Activated CD4-positive, alpha-beta T cell treated with anti-CD3 and anti-CD28 coated beads, Interleukin-2, amount 50 U/mL, for 1 hour (primary cell): ENCODE results near the gene AUP1.
A peak's percentile ranks its signal among the peaks of the same experiment; 100 is the strongest.

Source experiments
- DNase-seq: peaks from one replicate; pipeline ENCODE4 v3.0.0-alpha.2; 2020

AUP1 gene

DNA sequence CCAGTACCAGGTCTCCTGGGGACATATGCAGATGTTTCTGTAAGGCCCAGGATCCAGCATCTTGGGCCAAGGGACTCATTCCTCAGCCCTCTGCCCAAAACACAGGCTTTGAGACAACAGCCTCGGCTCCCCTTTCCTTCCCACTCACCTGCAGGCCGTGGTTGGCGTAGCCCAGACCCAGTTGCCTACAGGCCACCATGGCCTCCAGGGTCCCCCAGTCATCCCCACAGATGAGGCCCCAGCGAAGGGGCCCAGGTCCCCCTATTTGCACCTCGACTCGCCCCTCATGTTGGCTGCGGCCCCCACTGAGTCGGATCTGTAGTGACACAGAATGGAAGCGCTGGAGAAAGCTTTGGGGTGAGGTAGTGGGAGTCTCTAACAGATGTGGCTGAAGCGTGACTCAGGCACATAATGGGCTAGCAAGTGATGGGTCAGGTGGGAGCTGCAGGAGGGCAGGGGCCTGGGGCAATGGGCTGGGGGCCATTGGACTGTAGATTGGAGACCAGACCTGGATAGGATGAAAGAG lies 6.0 kb upstream of the AUP1 start:
- DNase-seq = no peak

- DNase-seq = no peak
Measured at GRCh38 chr2:74534411-74534810, 4.9 kb upstream of the AUP1 start.

- no peak for DNase-seq
Measured at GRCh38 chr2:74533464-74533863, 4.0 kb upstream of the AUP1 start.

- DNase-seq = no peak
Measured at GRCh38 chr2:74532222-74532621, 2.7 kb upstream of the AUP1 start.

GRCh38 chr2:74531666-74532065 lies 2.2 kb upstream of the AUP1 start:
- no peak for DNase-seq

DNA sequence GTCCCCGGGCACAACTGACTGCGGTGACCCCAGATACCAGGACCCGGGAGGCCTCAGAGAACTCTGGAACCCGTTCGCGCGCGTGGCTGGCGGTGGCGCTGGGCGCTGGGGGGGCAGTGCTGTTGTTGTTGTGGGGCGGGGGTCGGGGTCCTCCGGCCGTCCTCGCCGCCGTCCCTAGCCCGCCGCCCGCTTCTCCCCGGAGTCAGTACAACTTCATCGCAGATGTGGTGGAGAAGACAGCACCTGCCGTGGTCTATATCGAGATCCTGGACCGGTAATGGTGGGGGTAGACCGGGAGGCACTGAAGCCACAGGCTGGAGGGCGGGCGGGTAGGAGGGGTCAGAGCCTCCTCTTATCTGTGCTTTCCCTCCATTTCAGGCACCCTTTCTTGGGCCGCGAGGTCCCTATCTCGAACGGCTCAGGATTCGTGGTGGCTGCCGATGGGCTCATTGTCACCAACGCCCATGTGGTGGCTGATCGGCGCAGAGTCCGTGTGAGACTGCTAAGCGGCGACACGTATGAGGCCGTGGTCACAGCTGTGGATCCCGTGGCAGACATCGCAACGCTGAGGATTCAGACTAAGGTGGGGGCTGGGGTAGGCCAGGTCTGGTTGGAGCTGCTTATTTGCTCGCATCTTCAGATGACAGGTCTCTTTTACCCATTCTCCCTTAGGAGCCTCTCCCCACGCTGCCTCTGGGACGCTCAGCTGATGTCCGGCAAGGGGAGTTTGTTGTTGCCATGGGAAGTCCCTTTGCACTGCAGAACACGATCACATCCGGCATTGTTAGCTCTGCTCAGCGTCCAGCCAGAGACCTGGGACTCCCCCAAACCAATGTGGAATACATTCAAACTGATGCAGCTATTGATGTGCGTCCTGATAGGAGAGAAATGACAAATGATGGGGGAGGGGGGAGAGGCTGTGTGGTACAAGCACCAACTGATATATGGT lies 1.0 kb upstream of the AUP1 start:
- peak; percentile 43 for DNase-seq

- DNase-seq = no peak
Measured at GRCh38 chr2:74528600-74529356, 728 bp downstream of the AUP1 start.

DNA sequence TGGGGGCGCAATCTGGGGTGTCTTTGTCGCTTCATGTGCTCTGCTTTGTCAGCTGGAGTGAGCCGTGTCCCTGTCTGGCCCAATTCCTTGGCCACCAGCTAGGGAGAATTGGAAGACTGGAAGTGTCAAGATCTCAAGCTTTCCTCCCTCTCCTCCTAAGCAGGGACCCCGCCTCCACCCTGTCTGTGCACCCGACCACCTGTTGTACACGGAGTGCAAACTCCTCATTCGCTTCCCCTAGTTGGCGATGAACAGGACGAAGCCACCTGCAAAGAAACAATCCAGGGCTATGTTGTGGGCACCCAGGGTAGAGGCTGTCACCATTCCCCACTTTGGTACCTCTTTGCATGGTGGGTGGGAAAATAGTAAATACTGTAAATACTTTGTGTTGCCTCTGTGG lies 1.8 kb downstream of the AUP1 start:
- DNase-seq = no peak

DNA sequence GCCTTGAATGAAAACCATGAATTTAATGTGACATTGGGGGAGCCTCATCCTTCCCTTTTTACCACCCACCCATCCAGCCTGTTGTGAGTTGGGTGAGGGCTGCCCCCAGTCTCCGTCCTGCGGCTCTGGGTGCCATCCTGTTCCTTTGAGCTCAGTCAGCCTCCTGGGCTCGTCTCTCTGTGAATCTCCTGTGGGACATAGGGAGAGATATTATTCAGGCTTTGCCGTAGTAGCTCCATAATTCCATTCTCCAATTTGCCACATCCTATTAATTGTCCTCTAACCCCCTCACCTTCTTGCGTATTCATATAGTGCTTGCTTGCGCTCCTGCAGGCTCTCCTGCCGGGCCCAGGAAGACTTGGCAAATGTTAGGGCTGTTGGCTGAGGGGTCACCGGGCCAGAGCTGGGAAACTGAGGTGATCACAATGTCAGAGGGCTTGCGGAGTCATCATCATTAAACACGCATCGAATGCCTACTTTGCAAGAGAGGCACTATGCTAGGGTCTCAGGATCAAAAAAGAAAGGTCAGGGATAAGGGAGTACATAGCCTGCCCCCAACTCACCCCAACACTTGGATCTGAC lies 2.8 kb downstream of the AUP1 start:
- no peak for DNase-seq

- DNase-seq = no peak
Measured at GRCh38 chr2:74525717-74526648, 3.5 kb downstream of the AUP1 start, which contains the start of gene DQX1. Gene DQX1, minus strand, starts transcription at chr2:74526231. Its CDS starts 502 bp downstream, at chr2:74525729.

- no peak for DNase-seq
Measured at GRCh38 chr2:74524955-74525716, 4.4 kb downstream of the AUP1 start.

DNA sequence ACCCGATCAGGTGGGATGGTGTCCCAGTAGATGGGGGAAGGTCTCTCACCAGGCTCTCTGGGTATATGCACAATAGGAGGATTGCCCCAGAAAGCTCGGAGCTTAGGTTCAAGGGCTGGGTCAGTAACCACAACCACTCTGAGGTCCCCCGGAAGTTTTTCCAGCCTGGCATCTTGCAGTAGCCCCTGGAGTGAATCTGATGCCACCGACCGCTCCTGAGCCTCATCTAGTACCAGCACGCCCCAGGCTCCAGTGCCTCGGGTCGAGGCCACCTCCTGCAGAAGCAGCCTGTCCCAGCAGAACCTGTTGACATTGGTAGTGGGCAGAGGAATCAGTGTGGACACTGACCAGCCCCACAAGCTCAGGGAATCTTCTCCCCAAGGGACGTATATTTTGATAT lies 5.5 kb downstream of the AUP1 start:
- no peak for DNase-seq

DNA sequence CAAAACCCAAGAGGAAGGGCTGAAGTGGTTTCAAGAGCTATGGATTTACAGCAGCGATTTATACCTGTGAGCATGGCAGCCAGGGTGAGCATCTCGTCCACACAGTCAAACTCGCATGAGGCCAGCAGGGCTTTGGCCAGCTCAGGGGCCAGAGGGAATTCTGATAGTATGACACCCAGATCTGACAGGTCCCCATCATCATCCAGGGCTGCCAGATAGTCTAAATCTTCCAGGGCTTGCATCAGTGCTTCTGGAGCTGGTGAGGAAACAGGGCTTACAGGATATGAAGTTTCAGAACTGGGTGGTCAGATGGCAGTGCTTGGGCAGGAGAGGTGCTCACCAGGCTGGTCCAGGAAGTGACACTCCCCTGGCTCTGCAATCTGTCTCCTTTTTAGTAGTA lies 7.0 kb downstream of the AUP1 start:
- DNase-seq = no peak

- no peak for DNase-seq
Measured at GRCh38 chr2:74516650-74517049, 12.9 kb downstream of the AUP1 start.

- peak; percentile 73 for DNase-seq
Measured at GRCh38 chr2:74515981-74516633, 13.4 kb downstream of the AUP1 start.

DNA sequence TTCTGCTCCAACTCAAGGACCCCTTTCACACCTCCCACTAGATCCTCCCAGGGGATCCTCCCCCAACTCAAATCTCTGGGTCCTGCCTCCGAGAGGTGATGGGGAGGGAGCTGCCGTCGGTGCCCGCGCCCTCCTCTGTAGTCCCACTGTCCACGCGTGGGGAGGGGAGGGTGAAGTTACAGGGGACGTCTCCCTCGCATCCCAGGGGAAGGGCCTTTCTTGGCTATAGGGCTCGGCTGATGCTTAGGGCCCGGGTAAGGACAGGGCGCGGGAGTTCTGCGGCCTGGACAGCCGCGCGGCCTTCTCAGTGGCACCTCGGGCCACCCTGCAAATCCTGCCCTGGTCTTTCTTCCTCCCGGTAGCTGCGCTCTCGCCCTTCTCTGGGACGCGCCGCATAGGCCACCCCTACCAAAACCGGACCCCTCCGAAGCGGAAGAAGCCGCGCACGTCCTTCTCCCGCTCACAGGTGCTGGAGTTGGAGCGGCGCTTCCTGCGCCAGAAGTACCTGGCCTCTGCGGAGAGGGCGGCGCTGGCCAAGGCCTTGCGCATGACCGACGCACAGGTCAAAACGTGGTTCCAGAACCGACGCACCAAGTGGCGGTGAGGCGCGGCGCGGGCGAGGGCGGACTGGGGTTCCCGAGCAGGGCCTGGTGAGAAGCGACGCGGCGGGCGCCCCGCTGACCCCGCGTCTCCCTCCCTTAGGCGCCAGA lies 14.1 kb downstream of the AUP1 start:
- no peak for DNase-seq

DNA sequence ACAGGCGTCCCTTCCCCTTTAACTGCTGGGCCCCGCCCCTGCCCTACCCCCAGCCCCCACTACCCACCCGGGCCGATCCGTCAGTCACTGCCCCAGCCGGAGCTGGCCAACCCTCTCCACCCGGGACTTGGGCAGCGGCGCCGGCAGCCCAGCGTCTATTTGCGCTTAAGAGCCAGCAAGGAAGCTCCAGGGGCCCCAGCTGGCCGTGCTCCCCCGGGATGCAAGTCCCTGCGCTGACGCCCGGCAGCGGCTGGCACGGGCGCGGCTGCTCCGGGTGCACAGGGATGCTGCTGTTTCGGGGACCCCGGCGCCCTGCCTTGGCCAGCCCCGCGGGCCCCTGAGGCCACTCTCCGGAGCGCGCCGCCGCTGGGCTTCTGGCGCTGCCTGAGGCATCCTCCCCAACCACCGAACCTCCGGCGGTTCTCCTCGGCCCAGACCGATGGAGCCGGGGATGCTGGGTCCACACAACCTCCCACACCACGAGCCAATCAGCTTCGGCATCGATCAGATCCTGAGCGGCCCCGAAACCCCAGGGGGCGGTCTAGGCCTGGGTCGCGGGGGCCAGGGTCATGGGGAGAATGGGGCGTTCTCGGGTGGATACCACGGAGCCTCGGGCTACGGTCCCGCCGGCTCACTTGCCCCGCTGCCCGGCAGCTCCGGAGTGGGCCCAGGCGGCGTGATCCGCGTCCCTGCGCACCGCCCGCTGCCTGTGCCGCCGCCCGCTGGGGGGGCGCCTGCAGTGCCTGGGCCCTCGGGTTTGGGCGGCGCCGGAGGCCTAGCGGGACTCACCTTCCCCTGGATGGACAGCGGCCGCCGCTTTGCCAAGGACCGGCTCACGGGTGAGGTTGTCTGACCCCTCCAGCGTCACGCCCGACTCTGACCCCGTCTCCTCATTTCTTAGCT lies 14.9 kb downstream of the AUP1 start, which contains the start of gene TLX2:
TLX2 (plus strand) TSS at position 83 of the 903 bp plus-strand sequence; CDS start at position 440, 357 bp downstream.
- no peak for DNase-seq

- DNase-seq = no peak
Measured at GRCh38 chr2:74513605-74514367, 15.7 kb downstream of the AUP1 start.
